Smooth muscle cell (in vitro differentiated cells): ENCODE measurements around the gene ADGRB3. TPM values are rescaled to one million over a fixed set of nuclear protein-coding genes. Genes with fewer than 3 reads are reported as not detected.

Source experiments
- DNase-seq: peaks from one replicate; lab custom pipeline; 2025; ENCODE audit not compliant: unreplicated experiment; lab: John Stamatoyannopoulos, UW
- H2AFZ ChIP-seq: fragments of 200-600 bp; sonication (generic); 2 replicates; pipeline ENCODE4 v1.6.0; 2016; ENCODE audit warnings: antibody characterized with exemption, low read depth, mild to moderate bottlenecking
- H3F3A ChIP-seq: fragments of 200-600 bp; sonication (generic); 2 replicates; pipeline ENCODE4 v1.6.0; 2017; ENCODE audit warnings: antibody characterized with exemption, low read depth
- H3K27ac ChIP-seq: fragments of 200-600 bp; sonication (generic); 2 replicates; pipeline ENCODE4 v1.5.1; 2016; ENCODE audit warnings: low read depth, mild to moderate bottlenecking
- H3K27me3 ChIP-seq: fragments of 200-600 bp; sonication (generic); 2 replicates; pipeline ENCODE4 v1.6.1; 2016; ENCODE audit warnings: low read depth, mild to moderate bottlenecking
- H3K36me3 ChIP-seq: fragments of 200-600 bp; sonication (generic); 2 replicates; pipeline ENCODE4 v1.5.1; 2016; ENCODE audit warnings: low read depth
- H3K4me1 ChIP-seq: fragments of 200-600 bp; sonication (generic); 2 replicates; pipeline ENCODE4 v1.5.1; 2016; ENCODE audit warnings: low read depth
- H3K4me2 ChIP-seq: fragments of 200-600 bp; sonication (generic); 2 replicates; pipeline ENCODE4 v1.6.0; 2016; ENCODE audit warnings: mild to moderate bottlenecking
- H3K4me3 ChIP-seq: fragments of 200-600 bp; sonication (generic); 2 replicates; pipeline ENCODE4 v1.5.1; 2016; ENCODE audit warnings: mild to moderate bottlenecking
- H3K79me2 ChIP-seq: fragments of 200-600 bp; sonication (generic); 2 replicates; pipeline ENCODE4 v1.6.0; 2016; ENCODE audit warnings: low read depth, mild to moderate bottlenecking
- H3K9ac ChIP-seq: fragments of 200-600 bp; sonication (generic); 2 replicates; pipeline ENCODE4 v1.6.0; 2016; ENCODE audit warnings: low read depth
- H3K9me3 ChIP-seq: fragments of 200-600 bp; sonication (generic); replicated peaks from 2 replicates; pipeline ENCODE4 v1.5.1; 2016; ENCODE audit warnings: low read depth
- H4K20me1 ChIP-seq: fragments of 200-600 bp; sonication (generic); 2 replicates; pipeline ENCODE4 v1.6.0; 2016; ENCODE audit warnings: low read depth
- WGBS: methylation state at CpG from one replicate; pipeline ENCODE4 v1.1.7; 2016; ENCODE audit warnings: low lambda C conversion rate; 5-methylcytosine and 5-hydroxymethylcytosine counted together
- polyA plus RNA-seq: library from polyadenylated mRNA; unstranded; fragments of >200 nt; fragmentation: Nextera tagmentation; extraction: Ambion mirVana; gene quantifications from 2 replicates; pipeline ENCODE4 v1.2.1, GENCODE V29; 2016
- total RNA-seq: library from RNA; depleted of rRNA; stranded (reverse); fragments of >200 nt; gene quantifications from 2 replicates; pipeline ENCODE4 v1.2.3, GENCODE V29; 2014
- TF ChIP-seq, protein P1 (sequence below): fragments of 200-600 bp; sonication (generic); IDR thresholded peaks from 2 replicates; pipeline ENCODE4 v1.5.1; 2017; ENCODE audit warnings: borderline replicate concordance, mild to moderate bottlenecking, antibody characterized with exemption; ENCODE audit not compliant: insufficient read depth, poor library complexity, severe bottlenecking

The ADGRB3 gene
- total and polyA plus RNA-seq, 2 experiments from 2014 or later = 0.34 to 0.63 TPM

- H3K36me3 ChIP-seq = no peaks in the 10 kb centered on the region
- DNase-seq = no peak
- no peaks in the 10 kb centered on the region for H4K20me1 ChIP-seq
- H3K79me2 ChIP-seq = no peaks in the 10 kb centered on the region
- H3K9ac ChIP-seq = no peak overlapping the region
- H3K4me1 ChIP-seq = no peaks in the 10 kb centered on the region
- no peak overlapping the region for H3K4me2 ChIP-seq
- H3F3A ChIP-seq = no peaks in the 10 kb centered on the region
- no peak overlapping the region for H3K4me3 ChIP-seq
- H3K27me3 ChIP-seq = no peaks in the 10 kb centered on the region
- H3K9me3 ChIP-seq = no peaks in the 10 kb centered on the region
- no peak overlapping the region for H2AFZ ChIP-seq
- TF ChIP-seq, protein P1, sequence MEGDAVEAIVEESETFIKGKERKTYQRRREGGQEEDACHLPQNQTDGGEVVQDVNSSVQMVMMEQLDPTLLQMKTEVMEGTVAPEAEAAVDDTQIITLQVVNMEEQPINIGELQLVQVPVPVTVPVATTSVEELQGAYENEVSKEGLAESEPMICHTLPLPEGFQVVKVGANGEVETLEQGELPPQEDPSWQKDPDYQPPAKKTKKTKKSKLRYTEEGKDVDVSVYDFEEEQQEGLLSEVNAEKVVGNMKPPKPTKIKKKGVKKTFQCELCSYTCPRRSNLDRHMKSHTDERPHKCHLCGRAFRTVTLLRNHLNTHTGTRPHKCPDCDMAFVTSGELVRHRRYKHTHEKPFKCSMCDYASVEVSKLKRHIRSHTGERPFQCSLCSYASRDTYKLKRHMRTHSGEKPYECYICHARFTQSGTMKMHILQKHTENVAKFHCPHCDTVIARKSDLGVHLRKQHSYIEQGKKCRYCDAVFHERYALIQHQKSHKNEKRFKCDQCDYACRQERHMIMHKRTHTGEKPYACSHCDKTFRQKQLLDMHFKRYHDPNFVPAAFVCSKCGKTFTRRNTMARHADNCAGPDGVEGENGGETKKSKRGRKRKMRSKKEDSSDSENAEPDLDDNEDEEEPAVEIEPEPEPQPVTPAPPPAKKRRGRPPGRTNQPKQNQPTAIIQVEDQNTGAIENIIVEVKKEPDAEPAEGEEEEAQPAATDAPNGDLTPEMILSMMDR = no peak
- no peak overlapping the region for H3K27ac ChIP-seq
These were observed 119.7 kb downstream of the ADGRB3 start for GRCh38 chr6:68754681-68755213.

DNA sequence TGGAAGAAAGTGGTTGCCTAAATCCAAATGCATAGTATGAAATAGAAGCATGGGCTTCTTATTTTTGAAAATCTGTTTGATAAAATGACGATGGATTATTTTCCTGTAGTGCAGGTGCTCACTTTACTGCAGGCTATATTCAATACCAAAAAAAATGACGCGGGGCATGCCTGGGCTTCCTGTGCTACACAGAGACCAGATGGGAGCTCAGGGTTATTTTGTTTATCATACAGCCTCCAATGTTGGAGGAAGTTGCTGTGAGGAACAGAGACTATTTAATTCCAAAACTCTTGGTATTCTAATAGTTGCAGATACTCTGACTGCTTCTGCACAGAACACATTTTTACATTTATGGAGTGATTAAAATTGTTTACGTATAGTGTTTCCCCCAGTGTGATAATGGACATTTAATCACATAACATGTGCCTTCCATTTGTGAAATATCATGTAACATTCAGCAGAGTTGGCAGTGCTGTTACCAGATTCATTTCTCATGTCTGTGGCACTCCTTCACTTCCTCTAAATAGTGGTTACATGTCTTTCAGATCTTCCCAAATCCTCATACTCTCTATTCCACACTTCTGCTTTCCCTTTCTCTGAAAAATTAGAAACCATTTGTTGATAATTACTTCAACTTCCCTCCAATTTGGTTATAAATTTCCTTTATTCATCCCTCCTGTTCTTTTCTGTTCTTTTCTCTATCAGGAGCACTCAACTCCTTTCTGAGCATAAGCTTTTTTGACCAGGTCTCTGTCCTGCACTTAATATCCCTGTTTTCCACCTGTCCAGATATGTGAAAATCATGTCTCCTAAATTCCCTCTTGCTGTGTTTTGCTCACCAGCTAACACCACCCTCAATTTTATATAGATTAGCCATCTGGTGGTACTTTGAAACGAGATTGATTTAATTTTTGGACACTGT is 121.6 kb downstream of the ADGRB3 start:
- WGBS = 79% methylated on average over 5 of the region's 5 CpGs
- no peak for DNase-seq
- no peaks in the 10 kb centered on the region for H4K20me1 ChIP-seq
- TF ChIP-seq, protein P1 = no peak
- H3K79me2 ChIP-seq = no peaks in the 10 kb centered on the region
- no peak overlapping the region for H2AFZ ChIP-seq
- H3K27me3 ChIP-seq = no peaks in the 10 kb centered on the region
- H3K9me3 ChIP-seq = no peaks in the 10 kb centered on the region
- H3K4me1 ChIP-seq = no peaks in the 10 kb centered on the region
- H3K4me3 ChIP-seq = no peak overlapping the region
- no peaks in the 10 kb centered on the region for H3K36me3 ChIP-seq
- no peak overlapping the region for H3K4me2 ChIP-seq
- no peaks in the 10 kb centered on the region for H3F3A ChIP-seq
- H3K9ac ChIP-seq = no peak overlapping the region
- no peak overlapping the region for H3K27ac ChIP-seq

DNA sequence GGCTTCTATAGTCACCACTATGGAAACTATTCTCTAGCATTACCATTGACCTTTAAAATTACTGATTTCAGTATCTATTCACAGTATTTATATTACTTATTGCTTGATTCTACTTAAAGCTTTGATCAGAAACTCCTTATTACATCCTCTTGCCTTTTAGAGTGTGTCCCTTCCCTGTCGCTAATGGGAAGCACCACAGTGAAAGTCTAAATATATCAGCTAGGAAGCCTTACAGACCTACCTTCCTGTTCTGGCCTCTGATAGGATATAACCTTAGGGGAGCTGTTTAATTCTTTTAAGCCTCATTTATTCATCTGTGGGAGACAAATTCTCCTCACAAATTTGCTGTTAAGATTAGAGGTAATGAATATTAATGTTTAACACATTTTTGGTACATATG is 122.7 kb downstream of the ADGRB3 start:
- H3K79me2 ChIP-seq = no peaks in the 10 kb centered on the region
- TF ChIP-seq, protein P1 = no peak
- no peak for DNase-seq
- no peak overlapping the region for H3K4me3 ChIP-seq
- H3K36me3 ChIP-seq = no peaks in the 10 kb centered on the region
- H3K9ac ChIP-seq = no peak overlapping the region
- no peaks in the 10 kb centered on the region for H3K4me1 ChIP-seq
- no peaks in the 10 kb centered on the region for H3F3A ChIP-seq
- H3K9me3 ChIP-seq = no peaks in the 10 kb centered on the region
- H4K20me1 ChIP-seq = no peaks in the 10 kb centered on the region
- H3K27me3 ChIP-seq = no peaks in the 10 kb centered on the region
- H3K4me2 ChIP-seq = no peak overlapping the region
- no peak overlapping the region for H2AFZ ChIP-seq
- no peak overlapping the region for H3K27ac ChIP-seq
- 94% methylated on average over 1 of the region's 1 CpG for WGBS

DNA sequence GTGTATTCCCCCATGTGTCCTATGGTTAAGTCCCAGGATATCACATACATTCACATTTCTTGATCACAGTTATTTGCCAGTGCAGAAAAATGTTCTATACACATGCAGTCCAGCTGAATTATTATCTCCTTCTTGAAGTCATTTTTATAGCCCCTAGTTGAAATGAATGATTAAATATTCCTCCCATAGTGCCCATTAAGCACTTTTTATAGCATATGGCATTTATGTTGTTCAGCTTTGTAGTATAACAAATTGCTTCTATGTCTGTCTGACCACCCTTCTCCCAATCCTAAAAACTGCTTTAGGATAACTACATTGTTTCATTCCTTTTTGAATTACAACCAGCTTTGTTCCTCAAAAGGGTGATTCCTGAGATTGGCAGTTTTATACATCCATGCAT is 123.5 kb downstream of the ADGRB3 start:
- DNase-seq = no peak
- no peak overlapping the region for H3K9ac ChIP-seq
- no peak overlapping the region for H3K4me2 ChIP-seq
- H3K4me3 ChIP-seq = no peak overlapping the region
- H3K9me3 ChIP-seq = no peaks in the 10 kb centered on the region
- no peaks in the 10 kb centered on the region for H3K79me2 ChIP-seq
- TF ChIP-seq, protein P1 = no peak
- H3K4me1 ChIP-seq = no peaks in the 10 kb centered on the region
- H3K27me3 ChIP-seq = no peaks in the 10 kb centered on the region
- H3K36me3 ChIP-seq = no peaks in the 10 kb centered on the region
- no peaks in the 10 kb centered on the region for H3F3A ChIP-seq
- H2AFZ ChIP-seq = no peak overlapping the region
- H3K27ac ChIP-seq = no peak overlapping the region
- H4K20me1 ChIP-seq = no peaks in the 10 kb centered on the region
